Measurements from ENCODE around the gene OAF. TPM values are rescaled to one million over a fixed set of nuclear protein-coding genes. Genes with fewer than 3 reads are reported as not detected.
A peak's percentile ranks its signal among the peaks of the same experiment; 100 is the strongest.

The OAF gene
- total and polyA plus RNA-seq, 2 of the 8 experiments (the other 6 are each of a cell fraction or from before 2014, with no cell fraction given): 1.3 to 1.5 TPM

- CTCF ChIA-PET (ENCODE audit: partially characterized antibody): interaction anchor here (0.6 to 10.5 kb wide), 21 partner anchors 8 to 532 kb away, joined by 3 to 394 read pairs (median 4); partner anchors contain the start of gene OAF
- TF ChIP-seq BCL11A (IDR thresholded peaks at IDR 0.05; ENCODE audit: low read depth in 2 of 2, low read length in 2 of 2) (no peak), BRCA1 (IDR thresholded peaks at IDR 0.05; ENCODE audit: low read depth, low read length) (no peak), POLR2A (IDR thresholded peaks at IDR 0.05; ENCODE audit: control extremely low read depth in 1 of 2, low read depth in 2 of 2, low read length in 2 of 2) (no peak), EGR1 (IDR thresholded peaks at IDR 0.05; ENCODE audit: borderline replicate concordance, low read depth, low read length) (no peak), CTCF (IDR thresholded peaks at IDR 0.05; ENCODE audit: control extremely low read depth in 1 of 3, insufficient read depth in 1 of 3, low read depth in 1 of 3, low read length in 3 of 3) (peak; percentile 84 to 96 (median 88)), HDAC2 (IDR thresholded peaks at IDR 0.05; ENCODE audit: borderline replicate concordance in 1 of 2, low read depth in 2 of 2, low read length in 2 of 2) (no peak), CHD2 (IDR thresholded peaks at IDR 0.05; ENCODE audit: low read length) (no peak), YY1 (IDR thresholded peaks at IDR 0.05; ENCODE audit: low read depth, low read length) (no peak)
- TF ChIP-seq, protein P1, sequence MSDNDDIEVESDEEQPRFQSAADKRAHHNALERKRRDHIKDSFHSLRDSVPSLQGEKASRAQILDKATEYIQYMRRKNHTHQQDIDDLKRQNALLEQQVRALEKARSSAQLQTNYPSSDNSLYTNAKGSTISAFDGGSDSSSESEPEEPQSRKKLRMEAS (IDR thresholded peaks at IDR 0.05): no peak
Observed at GRCh38 chr11:120172054-120172911, 38.5 kb upstream of the OAF start.

More at GRCh38 chr11:120172054-120172911, 38.5 kb upstream of the OAF start:
- Histone ChIP-seq H3K9me3 (ENCODE audit: insufficient read depth in 2 of 2, low read depth in 1 of 2, low read length in 1 of 2) (no peaks in the 10 kb centered on the region), H2BK120ac (replicated peaks; ENCODE audit: low read depth, low read length) (no peak overlapping the region), H3K27me3 (replicated peaks in 1 of 4; ENCODE audit: control insufficient read depth in 3 of 4, extremely low read depth in 1 of 4, insufficient read depth in 3 of 4, low read length in 3 of 4) (peaks cover 21 to 75% (median 47%) of the 10 kb centered on the region in 4 experiments), H3K14ac (ENCODE audit: insufficient read length) (no peak overlapping the region), H3K56ac (replicated peaks; ENCODE audit: insufficient read length, low read depth, low read length) (no peak overlapping the region), H3K4me2 (ENCODE audit: insufficient read depth in 1 of 2, low read depth in 2 of 2, low read length in 2 of 2) (no peak overlapping the region), H2BK15ac (ENCODE audit: low read length) (no peak overlapping the region; the same call in 1 of the 2 replicates), H4K5ac (ENCODE audit: insufficient read length, low read depth, low read length) (no peak overlapping the region), H2BK5ac (ENCODE audit: low read depth, low read length) (no peak overlapping the region), H3K9ac (replicated peaks in 1 of 4; ENCODE audit: extremely low read depth in 1 of 4, low read depth in 3 of 4, low read length in 3 of 4) (no peak overlapping the region), H2BK12ac (ENCODE audit: low read depth, low read length) (0 out of 2 replicates have a peak overlapping the region, but pooled peaks have one; percentile 50), H3K23ac (ENCODE audit: insufficient read length) (no peak overlapping the region), H3K4me1 (replicated peaks in 1 of 4; ENCODE audit: control insufficient read depth in 3 of 4, insufficient read depth in 4 of 4, low read length in 3 of 4) (peaks cover 0 to 15% (median 3%) of the 10 kb centered on the region in 4 experiments; a peak in 5 of 7 replicates), H3K4ac (replicated peaks; ENCODE audit: insufficient read length, low read depth, low read length) (peak overlapping the region; percentile 36), H2BK20ac (ENCODE audit: low read length) (no peak overlapping the region), H2AFZ (ENCODE audit: low read length) (no peak overlapping the region), H4K20me1 (replicated peaks in 1 of 2; ENCODE audit: control insufficient read depth in 1 of 2, insufficient read depth in 2 of 2, low read length in 2 of 2) (peaks cover 0 to 3% of the 10 kb centered on the region in 2 experiments), H3K4me3 (ENCODE audit: extremely low read depth in 1 of 4, insufficient read depth in 2 of 4, low read depth in 3 of 4, low read length in 4 of 4) (no peak overlapping the region), H3K27ac (ENCODE audit: low read depth, low read length) (no peak overlapping the region), H3K79me2 (ENCODE audit: control insufficient read depth in 1 of 2, insufficient read depth in 2 of 2, low read length in 2 of 2) (no peaks in the 10 kb centered on the region), H4K8ac (ENCODE audit: extremely low read depth, insufficient read depth, low read length) (no peak overlapping the region; the same call in 1 of the 2 replicates), H3K36me3 (ENCODE audit: control insufficient read depth in 2 of 4, insufficient read depth in 4 of 4, low read length in 3 of 4) (no peaks in the 10 kb centered on the region), H4K91ac (replicated peaks; ENCODE audit: insufficient read length, low read length) (no peak overlapping the region), H2AK5ac (ENCODE audit: low read depth, low read length) (no peak overlapping the region), H3K18ac (ENCODE audit: extremely low read depth, low read length) (no peak overlapping the region), H3K23me2 (ENCODE audit: low read depth, low read length) (peaks cover 5% of the 10 kb centered on the region; the same call in 1 of the 2 replicates), H3K79me1 (ENCODE audit: low read depth, low read length) (no peaks in the 10 kb centered on the region)
- FAIRE-seq (peak; percentile 85), DNase-seq (ENCODE audit: low read depth in 1 of 2, low spot score in 2 of 2) (peak; percentile 49 to 79)
- 59% methylated on average over 22 of the region's 24 CpGs; no CpG with 5 or more reads in 1 of the 2 experiments for WGBS, 2 experiments (ENCODE audit: extremely low coverage in 1 of 2, insufficient coverage in 1 of 2, insufficient read length in 1 of 2, insufficient replicate concordance in 2 of 2, low coverage in 1 of 2, low lambda C conversion rate in 2 of 2, missing lambda C conversion rate in 1 of 2)
- POLR2A ChIA-PET (ENCODE audit: partially characterized antibody): interaction anchor here (1.6 kb wide), 1 partner anchor 8 kb away, joined by 5 read pairs; no protein-coding TSS in a partner anchor

All from H1 (cell line).